Caco-2 (cell line): ENCODE results near the gene ERLIN1. TPM values are rescaled to one million over a fixed set of nuclear protein-coding genes. Genes with fewer than 3 reads are reported as not detected.

Experiments used
- BruUV-seq: library from RNA; stranded (reverse); fragments of 400-500 nt; replicated peaks from 2 replicates; lab custom pipeline; 2021; lab: Mats Ljungman, UMichigan
- CTCF ChIA-PET: fragments of 300-600 bp; sonication (Branson Sonifier 250); formaldehyde crosslinking; loops from one replicate; lab custom pipeline; 2022; ENCODE audit warnings: antibody characterized with exemption; lab: Charles Lee
- POLR2A ChIA-PET: fragments of 300-600 bp; sonication (Branson Sonifier 250); formaldehyde crosslinking; loops from one replicate; lab custom pipeline; 2022; ENCODE audit warnings: antibody characterized with exemption; lab: Charles Lee
- DNase-seq, 2 experiments: peaks; one replicate each; pipeline versions ENCODE4 v3.0.0 to v3.0.0-alpha.2; 2020 to 2022
- H3K27me3 ChIP-seq: replicated peaks from 2 replicates; pipeline ENCODE4 v1.6.0; 2011; ENCODE audit warnings: low read length; ENCODE audit not compliant: control insufficient read depth, insufficient read depth
- H3K36me3 ChIP-seq: 2 replicates; pipeline ENCODE4 v1.5.1; 2011; ENCODE audit warnings: low read length; ENCODE audit not compliant: control insufficient read depth, insufficient read depth
- H3K4me1 ChIP-seq: fragments of 250-450 bp; sonication (Bioruptor Pico); 2 replicates; pipeline ENCODE4 v1.5.1; 2020; ENCODE audit warnings: mild to moderate bottlenecking
- H3K4me3 ChIP-seq: 2 replicates; pipeline ENCODE4 v1.5.1; 2011; ENCODE audit warnings: low read depth, mild to moderate bottlenecking, control low read depth, low read length
- H3K9me3 ChIP-seq: fragments of 250-450 bp; sonication (Bioruptor Pico); 2 replicates; pipeline ENCODE4 v1.5.1; 2020; ENCODE audit warnings: mild to moderate bottlenecking, moderate library complexity
- H3K27ac Mint-ChIP-seq: one replicate; pipeline ENCODE4 v1.8.0; 2022; ENCODE audit warnings: mixed read lengths; ENCODE audit not compliant: unreplicated experiment
- H3K27me3 Mint-ChIP-seq: one replicate; pipeline ENCODE4 v1.8.0; 2022; ENCODE audit warnings: mixed read lengths; ENCODE audit not compliant: insufficient read depth, unreplicated experiment
- H3K36me3 Mint-ChIP-seq: one replicate; pipeline ENCODE4 v1.8.0; 2022; ENCODE audit warnings: mild to moderate bottlenecking, mixed read lengths; ENCODE audit not compliant: insufficient read depth, unreplicated experiment
- H3K4me1 Mint-ChIP-seq: one replicate; pipeline ENCODE4 v1.8.0; 2022; ENCODE audit warnings: low read depth, mixed read lengths; ENCODE audit not compliant: unreplicated experiment
- H3K4me3 Mint-ChIP-seq: one replicate; pipeline ENCODE4 v1.8.0; 2022; ENCODE audit warnings: mild to moderate bottlenecking, moderate library complexity, mixed read lengths; ENCODE audit not compliant: unreplicated experiment
- H3K9me3 Mint-ChIP-seq: one replicate; pipeline ENCODE4 v1.8.0; 2022; ENCODE audit warnings: mixed read lengths; ENCODE audit not compliant: unreplicated experiment
- CTCF ChIP-seq, 2 experiments: fragments of 200-600 bp in 1 of 2; IDR thresholded peaks; 1 replicate in 1 of 2; 2 replicates in 1 of 2; pipeline versions ENCODE4 v1.5.1 to v1.8.0; 2011 to 2022; ENCODE audit warnings: antibody characterized with exemption in 1 of 2, control low read depth in 1 of 2, inconsistent platforms in 1 of 2, low read depth in 1 of 2, low read length in 1 of 2, mild to moderate bottlenecking in 1 of 2, moderate library complexity in 1 of 2; ENCODE audit not compliant: insufficient read depth in 1 of 2, severe bottlenecking in 1 of 2, unreplicated experiment in 1 of 2
- intact Hi-C: fragments of 100-400 bp; cut with micrococcal nuclease; formaldehyde crosslinking; loops from one replicate; pipeline ENCODE4 v1.10.0; 2022; ENCODE audit not compliant: unreplicated experiment
- total RNA-seq: library from RNA; stranded (reverse); gene quantifications from 2 replicates; pipeline ENCODE4 v1.2.3, GENCODE V29; 2022

ERLIN1 gene
- total RNA-seq, 1 experiment from 2014 or later = 59.0 TPM

GRCh38 chr10:100186253-100187212 is 704 bp upstream of the ERLIN1 start:
- peaks cover 24% of the 10 kb centered on the region for H3K4me1 ChIP-seq
- POLR2A ChIA-PET = no interaction called here
- H3K4me3 ChIP-seq = peak overlapping the region; percentile 71
- Mint-ChIP-seq H3K4me3 (peak overlapping the region; percentile 76), H3K36me3 (peaks cover 58% of the 10 kb centered on the region), H3K9me3 (no peaks in the 10 kb centered on the region), H3K4me1 (peaks cover 35% of the 10 kb centered on the region), H3K27ac (peak overlapping the region; percentile 83), H3K27me3 (no peaks in the 10 kb centered on the region)
- CTCF ChIA-PET = interaction anchor here (0.6 kb wide), 1 partner anchor 146 kb away, joined by 3 read pairs; no protein-coding TSS in a partner anchor
- DNase-seq = peak; percentile 39 to 52
- H3K9me3 ChIP-seq = no peaks in the 10 kb centered on the region
- H3K36me3 ChIP-seq = no peaks in the 10 kb centered on the region; the same call in 1 of the 2 replicates
- intact Hi-C loops = loop anchor here (5.0 kb wide), 1 partner anchor 339 kb away; no protein-coding TSS in a partner anchor
- TSS peak; percentile 84 for BruUV-seq
- H3K27me3 ChIP-seq = no peaks in the 10 kb centered on the region
- no peak for TF ChIP-seq CTCF (IDR thresholded peaks at IDR 0.05; ENCODE audit: insufficient read depth in 1 of 2, low read depth in 1 of 2, low read length in 1 of 2, severe bottlenecking in 1 of 2, unreplicated experiment in 1 of 2)

- Mint-ChIP-seq H3K27me3 (no peaks in the 10 kb centered on the region), H3K36me3 (peaks cover 44% of the 10 kb centered on the region), H3K4me1 (peaks cover 42% of the 10 kb centered on the region), H3K27ac (peak overlapping the region; percentile 83), H3K4me3 (peak overlapping the region; percentile 76), H3K9me3 (no peaks in the 10 kb centered on the region)
- no TSS peak for BruUV-seq
- peak in 1 of 2 experiments; percentile 13 for DNase-seq
- intact Hi-C loops = loop anchor here (5.0 kb wide), 1 partner anchor 338 kb away; no protein-coding TSS in a partner anchor
- H3K27me3 ChIP-seq = no peaks in the 10 kb centered on the region
- ChIA-PET POLR2A (no interaction called here), CTCF (no interaction called here)
- H3K4me3 ChIP-seq = peak overlapping the region; percentile 71
- no peaks in the 10 kb centered on the region for H3K9me3 ChIP-seq
- H3K36me3 ChIP-seq = no peaks in the 10 kb centered on the region
- peaks cover 24% of the 10 kb centered on the region for H3K4me1 ChIP-seq
- TF ChIP-seq CTCF (IDR thresholded peaks at IDR 0.05; ENCODE audit: insufficient read depth in 1 of 2, low read depth in 1 of 2, low read length in 1 of 2, severe bottlenecking in 1 of 2, unreplicated experiment in 1 of 2) = no peak
Measured at GRCh38 chr10:100184840-100185239, 989 bp downstream of the ERLIN1 start.

GRCh38 chr10:100184426-100184825 is 1.4 kb downstream of the ERLIN1 start:
- intact Hi-C loops = no loop called here
- POLR2A ChIA-PET = interaction anchor here (1.1 kb wide), 1 partner anchor 189 kb away, joined by 5 read pairs; no protein-coding TSS in a partner anchor
- no peaks in the 10 kb centered on the region for H3K9me3 Mint-ChIP-seq
- H3K4me1 Mint-ChIP-seq = peaks cover 42% of the 10 kb centered on the region
- Histone ChIP-seq H3K36me3 (no peaks in the 10 kb centered on the region), H3K4me3 (peak overlapping the region; percentile 71), H3K4me1 (peaks cover 24% of the 10 kb centered on the region), H3K27me3 (no peaks in the 10 kb centered on the region), H3K9me3 (no peaks in the 10 kb centered on the region)
- H3K27me3 Mint-ChIP-seq = no peaks in the 10 kb centered on the region
- H3K4me3 Mint-ChIP-seq = peak overlapping the region; percentile 76
- CTCF ChIA-PET = no interaction called here
- no peak for TF ChIP-seq CTCF (IDR thresholded peaks at IDR 0.05; ENCODE audit: insufficient read depth in 1 of 2, low read depth in 1 of 2, low read length in 1 of 2, severe bottlenecking in 1 of 2, unreplicated experiment in 1 of 2)
- BruUV-seq = no TSS peak
- H3K27ac Mint-ChIP-seq = peak overlapping the region; percentile 83
- H3K36me3 Mint-ChIP-seq = peaks cover 40% of the 10 kb centered on the region
- no peak for DNase-seq
